Stimulated activated CD8-positive, alpha-beta memory T cell treated with anti-CD3 and anti-CD28 coated beads, Interleukin-7, amount 100 ng/mL, for 24 hours (primary cell): Measurements from ENCODE around the gene RGP1.

Experiments
- DNase-seq: peaks from one replicate; pipeline ENCODE4 v3.0.0-alpha.2; 2020; ENCODE audit warnings: low read depth

The RGP1 gene

DNA sequence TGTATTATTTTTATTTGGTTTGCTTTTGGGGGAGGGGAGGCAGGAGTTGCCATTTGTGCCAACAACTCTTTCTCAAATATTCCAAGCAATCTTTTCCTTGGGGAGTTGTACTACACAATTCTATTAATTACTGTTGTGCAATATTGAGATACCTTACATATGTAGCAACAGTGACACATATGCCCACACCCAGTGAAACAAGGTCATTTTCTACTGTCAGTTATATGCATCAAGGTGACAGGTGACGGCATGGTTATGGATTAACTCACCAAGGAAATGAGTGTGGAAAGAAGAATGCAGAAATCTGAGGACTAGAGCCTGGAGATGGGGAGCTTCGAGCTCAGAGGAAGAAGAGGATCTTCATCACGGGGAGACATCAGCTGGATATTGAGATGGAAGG, 22.9 kb downstream of the RGP1 start:
- DNase-seq: no peak

GRCh38 chr9:35774907-35775635, 26.0 kb downstream of the RGP1 start:
- DNase-seq: no peak

DNA sequence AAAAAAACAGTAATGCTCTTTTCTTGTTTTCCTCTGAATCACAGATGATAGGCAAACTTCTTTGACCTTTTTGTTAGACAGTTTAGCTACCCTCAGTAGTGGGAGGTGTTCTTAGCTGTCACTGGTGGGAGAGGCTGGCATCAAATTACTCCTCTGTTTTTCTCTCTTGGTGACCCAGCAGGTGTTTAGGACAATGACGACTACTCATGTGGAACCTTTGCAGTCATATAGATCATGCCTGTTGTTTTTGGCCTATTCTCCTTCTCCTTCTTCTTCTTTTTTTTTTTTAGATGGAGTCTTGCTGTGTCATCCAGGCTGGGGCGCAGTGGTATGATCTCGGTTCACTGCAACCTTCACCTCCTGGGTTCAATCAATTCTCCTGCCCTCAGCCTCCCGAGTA, 26.9 kb downstream of the RGP1 start:
- DNase-seq: no peak

DNA sequence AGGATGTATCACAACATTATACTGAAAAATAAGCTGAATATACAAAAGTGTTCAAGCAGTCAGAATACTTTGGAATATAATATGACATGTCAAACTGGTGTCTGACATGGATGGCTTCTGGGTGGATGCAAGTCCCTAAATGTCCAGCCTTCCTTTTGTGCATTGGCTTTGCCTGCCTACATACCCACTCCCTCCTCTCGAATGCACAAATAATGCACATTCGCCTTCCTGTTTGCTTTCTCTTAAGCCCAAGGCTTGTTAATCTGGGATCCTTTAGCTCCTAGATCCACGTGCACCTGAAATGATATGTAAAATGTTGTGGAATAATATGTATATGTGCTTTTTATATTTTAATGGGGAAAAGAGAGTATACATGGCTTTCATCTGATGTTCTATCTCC, 29.4 kb downstream of the RGP1 start:
- DNase-seq: no peak

GRCh38 chr9:35781066-35781465, 32.0 kb downstream of the RGP1 start:
- no peak for DNase-seq

- no peak for DNase-seq
Observed at GRCh38 chr9:35783418-35783817, 34.3 kb downstream of the RGP1 start.

DNA sequence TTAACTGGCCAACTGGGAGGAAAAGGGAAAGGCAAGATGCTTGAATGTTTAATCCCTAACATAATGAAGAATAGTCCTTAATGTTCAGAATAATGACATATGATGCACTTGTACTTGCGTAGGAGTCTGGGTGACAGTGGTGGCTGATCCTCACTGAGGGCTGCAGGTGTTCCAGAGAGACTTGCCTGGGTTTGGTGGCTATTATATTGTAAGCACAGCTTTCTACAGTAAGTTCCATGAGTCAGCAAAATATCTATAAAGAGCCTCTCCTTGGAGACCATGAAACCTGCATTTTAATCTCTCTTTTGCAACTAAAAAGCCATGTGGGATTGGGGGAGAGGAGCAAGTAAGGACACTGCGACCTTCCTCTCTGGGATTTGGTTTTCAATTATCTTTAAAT, 40.5 kb downstream of the RGP1 start:
- no peak for DNase-seq

- no peak for DNase-seq
Observed at GRCh38 chr9:35790025-35790384, 40.9 kb downstream of the RGP1 start.

DNA sequence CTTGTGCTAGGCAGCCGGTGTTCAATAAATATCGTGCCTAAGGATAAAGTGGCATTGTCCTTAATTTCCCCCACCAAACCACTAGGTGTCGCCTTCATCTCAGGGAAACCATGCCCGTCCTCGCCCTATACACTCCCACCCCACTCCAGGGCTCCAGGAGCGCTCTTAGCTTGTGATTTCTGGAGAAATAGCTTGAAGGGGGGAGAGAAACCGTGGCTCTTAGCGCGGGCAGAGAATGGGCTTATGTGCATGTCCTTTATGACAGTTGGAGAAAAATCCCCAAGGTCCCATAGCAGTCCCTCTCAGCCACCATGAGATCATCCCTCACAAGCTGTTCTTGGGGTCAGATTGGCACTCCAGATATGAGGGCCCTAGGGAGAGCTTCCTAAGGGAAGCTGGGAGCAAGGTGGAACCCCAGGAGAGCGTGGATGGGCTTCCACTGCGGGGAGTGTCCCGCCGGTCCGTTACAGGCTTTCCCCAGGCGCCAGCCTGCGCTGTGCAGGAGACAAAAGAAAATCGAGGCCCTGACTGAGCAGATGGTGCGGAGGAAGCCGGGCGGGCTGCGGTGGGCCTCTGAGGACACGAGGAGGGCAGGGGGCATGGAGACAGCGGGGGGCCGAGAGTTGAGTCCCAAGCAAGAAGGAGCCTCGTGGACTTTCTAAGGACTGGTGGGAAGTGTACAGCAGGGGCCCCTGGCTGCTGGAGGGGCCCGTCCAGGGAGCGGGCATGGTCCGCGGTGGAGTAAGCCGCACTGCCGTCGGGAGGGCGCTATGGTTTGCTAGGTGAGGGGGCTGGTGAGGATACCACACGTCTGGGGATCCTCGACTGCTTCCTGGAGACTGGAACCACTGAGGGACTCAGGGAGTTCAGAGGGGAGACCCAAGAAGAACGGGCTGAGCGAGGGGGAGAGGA, 41.6 kb downstream of the RGP1 start:
- no peak for DNase-seq

DNA sequence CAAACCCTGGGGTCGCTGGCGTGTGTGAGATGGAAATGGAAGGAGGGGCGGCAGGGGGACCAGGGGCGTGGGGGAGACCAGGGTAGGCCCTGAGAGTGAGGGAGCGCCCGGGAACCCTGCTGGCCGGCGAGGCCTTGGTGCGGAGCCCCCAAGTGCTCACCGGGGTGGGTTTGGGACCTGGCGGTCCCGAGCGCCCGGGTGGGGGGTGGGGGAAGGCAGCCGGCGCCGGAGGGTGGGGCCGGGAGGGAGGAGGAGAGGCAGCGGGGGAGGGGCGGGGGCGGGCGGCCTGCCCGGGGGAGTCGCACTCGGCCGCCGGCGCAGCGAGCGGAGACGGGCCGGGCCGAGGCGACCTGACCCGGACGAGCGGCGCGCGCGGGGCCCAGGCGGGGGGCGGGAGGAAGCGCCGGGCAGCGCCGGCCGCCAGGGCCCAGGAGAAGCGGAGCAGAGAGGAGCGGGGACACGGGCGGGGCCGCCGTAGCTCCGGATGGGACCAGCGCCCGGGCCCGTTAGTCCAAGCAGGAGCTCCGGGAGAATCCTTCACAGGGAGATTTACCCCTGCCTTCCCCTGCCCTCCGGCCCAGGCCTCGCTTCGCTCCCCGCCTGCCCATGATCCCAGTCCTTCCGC, 42.3 kb downstream of the RGP1 start, which contains the start of gene NPR2:
Gene NPR2 (plus strand): TSS at position 295 of the 625 bp plus-strand sequence. CDS start 818 bp downstream, outside the sequence.
- no peak for DNase-seq

GRCh38 chr9:35792024-35792813, 43.1 kb downstream of the RGP1 start:
- DNase-seq: no peak

DNA sequence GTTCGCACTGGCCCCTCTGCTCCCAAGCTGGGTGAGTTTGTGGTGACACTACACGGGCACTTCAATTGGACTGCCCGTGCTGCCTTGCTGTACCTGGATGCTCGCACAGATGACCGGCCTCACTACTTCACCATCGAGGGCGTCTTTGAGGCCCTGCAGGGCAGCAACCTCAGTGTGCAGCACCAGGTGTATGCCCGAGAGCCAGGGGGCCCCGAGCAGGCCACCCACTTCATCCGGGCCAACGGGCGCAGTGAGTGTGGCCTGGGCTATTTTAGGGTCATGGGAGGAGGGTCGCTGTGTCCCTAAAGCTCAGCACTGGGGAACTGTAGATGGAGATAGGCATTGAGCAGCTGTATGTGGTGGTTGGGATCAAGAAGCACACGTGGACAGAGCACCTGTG, 43.7 kb downstream of the RGP1 start:
- no peak for DNase-seq

DNA sequence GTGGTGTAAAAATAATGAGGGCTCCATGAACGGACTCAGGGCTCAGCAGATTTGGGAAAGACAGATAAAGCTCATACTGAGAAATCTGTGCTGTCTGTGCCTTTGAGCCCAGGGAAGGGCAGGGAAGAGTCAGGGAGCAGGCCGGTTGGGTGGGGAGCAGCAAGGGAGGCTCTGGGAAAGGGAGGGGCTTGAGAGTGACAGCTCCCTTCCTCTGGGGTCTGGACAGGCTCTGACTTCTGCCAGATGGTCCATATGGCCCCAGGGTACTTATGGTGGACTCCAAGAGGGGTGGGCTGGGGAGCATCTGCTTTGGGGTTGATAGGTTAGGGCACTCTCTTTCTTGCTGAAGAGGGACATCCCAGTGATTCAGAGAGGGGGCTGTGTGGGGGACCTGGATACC, 44.4 kb downstream of the RGP1 start:
- no peak for DNase-seq

DNA sequence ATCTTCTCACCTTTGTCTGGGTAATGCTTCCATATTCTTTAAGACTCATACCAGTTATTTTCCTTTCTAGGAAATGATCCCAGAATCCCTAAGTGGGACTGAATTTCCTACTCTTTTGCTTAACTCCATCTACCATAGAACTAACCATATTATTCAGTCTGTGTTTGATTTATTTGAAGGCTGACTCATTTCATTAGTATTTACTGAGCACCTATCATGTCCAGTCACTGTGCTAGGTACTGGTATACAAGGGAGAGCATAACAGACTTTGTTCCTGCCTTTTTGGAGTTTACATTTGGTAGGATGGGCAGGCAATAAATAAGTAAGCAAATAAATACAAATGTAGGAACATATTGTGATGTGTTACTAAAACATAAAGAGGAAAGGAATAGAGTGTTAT, 46.6 kb downstream of the RGP1 start:
- DNase-seq: no peak

DNA sequence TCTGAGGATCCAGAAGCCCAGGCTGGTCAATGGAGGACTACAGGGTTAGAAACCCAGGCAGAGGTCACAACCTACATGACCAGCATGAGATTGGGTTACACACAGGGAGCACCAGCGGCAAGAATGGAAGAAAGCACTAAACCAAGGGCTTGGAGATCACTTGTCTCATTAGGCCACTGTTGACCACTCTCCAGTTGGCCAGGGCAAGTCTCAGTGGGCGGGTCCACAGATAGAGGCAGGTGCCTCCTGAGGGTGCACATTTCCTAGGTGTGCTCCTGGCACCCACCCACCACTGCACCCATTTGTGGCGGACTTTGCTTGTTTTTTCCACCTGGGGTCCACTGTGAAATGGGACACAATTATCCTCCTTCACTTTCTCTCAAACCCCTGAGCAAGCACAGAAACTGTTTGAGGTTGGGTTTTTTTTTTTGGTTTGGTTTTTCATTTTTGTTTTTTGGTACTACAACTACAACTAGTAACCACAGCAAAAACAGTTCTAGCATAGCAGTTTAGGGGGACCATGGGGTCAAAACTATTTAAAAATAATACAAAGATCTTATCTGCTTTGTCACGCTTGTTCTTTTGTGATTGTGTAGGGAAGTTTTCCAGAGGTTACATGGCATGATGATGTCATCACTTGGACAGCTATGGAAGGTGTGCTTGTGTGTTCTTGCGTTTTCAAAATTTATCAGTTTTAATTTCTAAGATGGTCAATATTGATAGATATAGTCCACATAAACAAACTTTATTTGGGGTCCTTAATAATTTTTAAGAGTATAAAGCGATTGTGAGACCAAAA, 48.4 kb downstream of the RGP1 start:
- DNase-seq: no peak

GRCh38 chr9:35798658-35799374, 49.7 kb downstream of the RGP1 start:
- DNase-seq: no peak

- DNase-seq: no peak
Observed at GRCh38 chr9:35800530-35800929, 51.4 kb downstream of the RGP1 start.

- DNase-seq: no peak
Observed at GRCh38 chr9:35801328-35802128, 52.4 kb downstream of the RGP1 start.

- DNase-seq: no peak
Observed at GRCh38 chr9:35806101-35806500, 57.0 kb downstream of the RGP1 start.
